Fibroblast of lung (primary cell): ENCODE measurements around the gene KIAA0753. TPM values are rescaled to one million over a fixed set of nuclear protein-coding genes. Genes with fewer than 3 reads are reported as not detected.

Source experiments
- DNase-seq, 2 donors: peaks; one replicate each; pipeline versions ENCODE4 v3.0.0 to v3.0.0-alpha.2; 2010; ENCODE audit warnings: low read depth in 2 of 2
- H2AFZ ChIP-seq: 2 replicates; pipeline ENCODE4 v1.5.1; 2012; ENCODE audit warnings: low read length, control low read depth, inconsistent platforms
- H3K27ac ChIP-seq: 2 replicates; pipeline ENCODE4 v1.5.1; 2011; ENCODE audit warnings: low read length, control low read depth; ENCODE audit not compliant: insufficient read depth
- H3K27me3 ChIP-seq: 2 replicates; pipeline ENCODE4 v1.5.1; 2011; ENCODE audit warnings: mild to moderate bottlenecking, low read length; ENCODE audit not compliant: control insufficient read depth, insufficient read depth
- H3K36me3 ChIP-seq: 2 replicates; pipeline ENCODE4 v1.5.1; 2011; ENCODE audit warnings: low read length; ENCODE audit not compliant: control insufficient read depth, insufficient read depth
- H3K4me1 ChIP-seq: 2 replicates; pipeline ENCODE4 v1.5.1; 2011; ENCODE audit warnings: low read length; ENCODE audit not compliant: control insufficient read depth, insufficient read depth; ENCODE audit errors: extremely low read depth
- H3K4me2 ChIP-seq: 2 replicates; pipeline ENCODE4 v1.5.1; 2011; ENCODE audit warnings: low read length, control low read depth; ENCODE audit not compliant: insufficient read depth; ENCODE audit errors: extremely low read depth
- H3K4me3 ChIP-seq, 4 experiments: fragments of 200-600 bp in 1 of 4; sonication (generic) in 1 of 4; replicated peaks in 1 of 4; 2 replicates each; pipeline ENCODE4 v1.5.1; 2011 to 2016; ENCODE audit warnings: low read length in 4 of 4, low read depth in 3 of 4, mild to moderate bottlenecking in 3 of 4, control low read depth in 2 of 4, inconsistent platforms in 1 of 4, mixed read lengths in 1 of 4; ENCODE audit not compliant: insufficient read depth in 1 of 4; ENCODE audit errors: control extremely low read depth in 1 of 4
- H3K79me2 ChIP-seq: 2 replicates; pipeline ENCODE4 v1.5.1; 2012; ENCODE audit warnings: mild to moderate bottlenecking, low read length, inconsistent platforms; ENCODE audit not compliant: control insufficient read depth, insufficient read depth
- H3K9ac ChIP-seq: 2 replicates; pipeline ENCODE4 v1.5.1; 2011; ENCODE audit warnings: mild to moderate bottlenecking, low read length, control low read depth; ENCODE audit not compliant: insufficient read depth
- H3K9me3 ChIP-seq: 2 replicates; pipeline ENCODE4 v1.5.1; 2012; ENCODE audit warnings: low read depth, low read length; ENCODE audit not compliant: control insufficient read depth, insufficient read depth
- H4K20me1 ChIP-seq: 2 replicates; pipeline ENCODE4 v1.5.1; 2011; ENCODE audit warnings: low read length; ENCODE audit not compliant: control insufficient read depth, insufficient read depth; ENCODE audit errors: extremely low read depth
- CTCF ChIP-seq, 2 donors: IDR thresholded peaks in 1 of 2; conservative IDR thresholded peaks in 1 of 2; 1 replicate in 1 of 2; 2 replicates in 1 of 2; pipeline ENCODE4 v1.5.1; 2011 to 2012; ENCODE audit warnings: low read length in 2 of 2, control low read depth in 1 of 2, inconsistent platforms in 1 of 2, low read depth in 1 of 2, mild to moderate bottlenecking in 1 of 2
- EZH2 ChIP-seq: IDR thresholded peaks from 2 replicates; pipeline ENCODE4 v1.5.1; 2012; ENCODE audit warnings: low read length, control low read depth, mild to moderate bottlenecking; ENCODE audit errors: missing control alignments
- polyA plus RNA-seq, 2 donors: library from polyadenylated mRNA; depleted of rRNA in 1 of 2; stranded (reverse) in 1 of 2; unstranded in 1 of 2; fragments of >200 nt; gene quantifications; 2 replicates each; pipeline ENCODE4 v1.2.1, GENCODE V29; 2011 to 2012; ENCODE audit warnings: missing spikeins in 1 of 2
- total RNA-seq: library from RNA; depleted of rRNA; stranded (reverse); fragments of >200 nt; gene quantifications from 2 replicates; pipeline ENCODE4 v1.2.1, GENCODE V29; 2014

KIAA0753 gene
- total and polyA plus RNA-seq, 2 donors (not counting 1 experiment from before 2014, with no cell fraction given): 5.8 to 12.9 TPM

- TF ChIP-seq CTCF (conservative IDR thresholded peaks at IDR 0.05 in 1 of 2, IDR thresholded peaks at IDR 0.05 in 1 of 2; ENCODE audit: low read depth in 1 of 2, low read length in 2 of 2): no peak
- no peak for TF ChIP-seq EZH2
- no peaks in the 10 kb centered on the region for H3K36me3 ChIP-seq
- H4K20me1 ChIP-seq: no peaks in the 10 kb centered on the region
- no peaks in the 10 kb centered on the region for H3K79me2 ChIP-seq
- H3K9me3 ChIP-seq: no peaks in the 10 kb centered on the region
- no peak for DNase-seq
- H3K4me3 ChIP-seq: no peak overlapping the region
- H3K4me1 ChIP-seq: no peaks in the 10 kb centered on the region
- no peak overlapping the region for H2AFZ ChIP-seq
- H3K27me3 ChIP-seq: no peaks in the 10 kb centered on the region
- H3K4me2 ChIP-seq: no peak overlapping the region
- H3K27ac ChIP-seq: no peak overlapping the region
- no peak overlapping the region for H3K9ac ChIP-seq
Observed at GRCh38 chr17:6534846-6535514, 105.5 kb downstream of the KIAA0753 start.

DNA sequence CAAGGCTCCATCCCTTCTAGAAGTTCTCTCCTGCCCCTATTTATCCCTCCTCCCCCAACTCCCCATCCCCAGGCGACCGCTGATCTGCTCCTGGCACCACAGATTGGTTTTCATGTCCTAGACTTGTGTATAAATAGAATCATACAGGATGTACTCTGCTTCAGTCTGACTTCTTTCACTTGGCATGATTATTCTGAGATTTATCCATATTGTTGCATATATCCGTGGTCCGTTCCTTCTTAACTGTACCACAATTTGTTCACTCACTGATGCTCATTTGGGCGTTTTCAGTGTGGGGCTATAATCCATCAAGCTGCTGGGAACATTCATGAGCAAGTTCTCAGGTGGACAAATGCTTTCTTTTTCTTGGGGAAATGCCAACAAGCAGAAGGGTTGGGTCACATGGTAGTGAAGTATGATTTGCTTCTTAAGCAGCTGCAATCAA is 108.0 kb downstream of the KIAA0753 start:
- Histone ChIP-seq H3K27ac (no peak overlapping the region), H3K4me2 (no peak overlapping the region), H4K20me1 (no peaks in the 10 kb centered on the region), H3K4me3 (no peak overlapping the region), H3K36me3 (no peaks in the 10 kb centered on the region), H3K9ac (no peak overlapping the region), H3K4me1 (no peaks in the 10 kb centered on the region), H3K27me3 (no peaks in the 10 kb centered on the region), H2AFZ (no peak overlapping the region), H3K79me2 (no peaks in the 10 kb centered on the region), H3K9me3 (no peaks in the 10 kb centered on the region)
- no peak for TF ChIP-seq CTCF (conservative IDR thresholded peaks at IDR 0.05 in 1 of 2, IDR thresholded peaks at IDR 0.05 in 1 of 2; ENCODE audit: low read depth in 1 of 2, low read length in 2 of 2)
- TF ChIP-seq EZH2: no peak
- DNase-seq: no peak

DNA sequence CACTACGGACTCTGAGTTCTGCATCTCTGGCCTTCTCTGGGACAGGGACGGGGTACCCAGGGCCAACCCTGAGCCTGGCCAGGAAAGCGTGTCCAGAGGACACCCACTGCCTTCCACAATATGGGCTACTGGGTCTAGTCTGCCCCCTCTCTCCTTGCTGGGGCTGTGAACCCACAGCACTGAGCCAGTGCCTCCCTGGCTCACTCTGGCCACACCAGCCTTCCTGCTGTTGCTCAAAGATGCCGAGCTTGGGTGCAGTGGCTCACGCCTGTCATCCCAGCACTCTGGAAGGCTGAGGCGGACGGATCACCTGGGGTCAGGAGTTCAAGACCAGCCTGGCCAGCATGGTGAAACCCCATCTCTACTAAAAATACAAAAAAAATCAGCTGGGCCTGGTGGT is 108.9 kb downstream of the KIAA0753 start:
- TF ChIP-seq EZH2 (no peak), CTCF (conservative IDR thresholded peaks at IDR 0.05 in 1 of 2, IDR thresholded peaks at IDR 0.05 in 1 of 2; ENCODE audit: low read depth in 1 of 2, low read length in 2 of 2) (no peak)
- Histone ChIP-seq H3K27ac (no peak overlapping the region), H3K79me2 (no peaks in the 10 kb centered on the region), H3K4me1 (no peaks in the 10 kb centered on the region), H3K4me2 (no peak overlapping the region), H4K20me1 (no peaks in the 10 kb centered on the region), H2AFZ (no peak overlapping the region), H3K9ac (no peak overlapping the region), H3K4me3 (no peak overlapping the region), H3K36me3 (no peaks in the 10 kb centered on the region), H3K9me3 (no peaks in the 10 kb centered on the region), H3K27me3 (no peaks in the 10 kb centered on the region)
- no peak for DNase-seq
